B cell (primary cell): ENCODE data around the gene PNPLA6. TPM values are rescaled to one million over a fixed set of nuclear protein-coding genes. Genes with fewer than 3 reads are reported as not detected.

Source experiments
- ATAC-seq: fragments of 200-7000 bp; cut with Tn5 transposase; one replicate; pipeline ENCODE4 v1.10.0; 2021; ENCODE audit warnings: low read depth, mild to moderate bottlenecking, moderate number of reproducible peaks, moderate library complexity
- CTCF ChIA-PET: fragments of 350-600 bp; sonication (Branson Sonifier 250); formaldehyde crosslinking; loops from one replicate; lab custom pipeline; 2021; ENCODE audit warnings: antibody characterized with exemption, inconsistent platforms; lab: Charles Lee
- POLR2A ChIA-PET: fragments of 350-600 bp; sonication (Branson Sonifier 250); formaldehyde crosslinking; loops from one replicate; lab custom pipeline; 2021; ENCODE audit warnings: antibody characterized with exemption; lab: Charles Lee
- DNase-seq: peaks from one replicate; pipeline ENCODE4 v3.0.0; 2013
- H2AFZ ChIP-seq: 2 replicates; pipeline ENCODE4 v1.6.1; 2012; ENCODE audit warnings: mild to moderate bottlenecking, low read depth, low read length; ENCODE audit not compliant: insufficient read depth, poor library complexity, severe bottlenecking
- H3K27ac ChIP-seq, 2 donors: 1 replicate in 1 of 2; 2 replicates in 1 of 2; pipeline ENCODE4 v1.5.1; 2012 to 2013; ENCODE audit warnings: low read length in 2 of 2, mild to moderate bottlenecking in 2 of 2, moderate library complexity in 1 of 2
- H3K27me3 ChIP-seq, 4 experiments: fragments of 200-600 bp in 1 of 4; sonication (generic) in 1 of 4; replicated peaks in 1 of 4; 1 replicate in 2 of 4; 2 replicates in 2 of 4; pipeline versions ENCODE4 v1.6.1 to v1.7.0; 2013 to 2016; ENCODE audit warnings: low read length in 3 of 4, mild to moderate bottlenecking in 2 of 4, mixed read lengths in 1 of 4, moderate library complexity in 1 of 4; ENCODE audit not compliant: insufficient read depth in 4 of 4, control insufficient read depth in 3 of 4; ENCODE audit errors: control extremely low read depth in 1 of 4
- H3K36me3 ChIP-seq, 2 experiments: replicated peaks in 1 of 2; 1 replicate in 1 of 2; 2 replicates in 1 of 2; pipeline versions ENCODE4 v1.6.1 to v1.7.1; 2013; ENCODE audit warnings: low read length in 1 of 2; ENCODE audit not compliant: insufficient read depth in 2 of 2, control insufficient read depth in 1 of 2; ENCODE audit errors: control extremely low read depth in 1 of 2, extremely low read depth in 1 of 2
- H3K4me1 ChIP-seq, 2 donors: fragments of 200-600 bp in 1 of 2; sonication (generic) in 1 of 2; 1 replicate in 1 of 2; 2 replicates in 1 of 2; pipeline versions ENCODE4 v1.5.1 to v1.6.1; 2013 to 2017; ENCODE audit warnings: low read length in 2 of 2; ENCODE audit not compliant: control insufficient read depth in 2 of 2, insufficient read depth in 2 of 2
- H3K4me2 ChIP-seq: replicated peaks from 2 replicates; pipeline ENCODE3; 2012; ENCODE audit warnings: mild to moderate bottlenecking, low read depth, low read length; ENCODE audit not compliant: poor library complexity, severe bottlenecking
- H3K4me3 ChIP-seq, 5 experiments: fragments of 200-600 bp in 1 of 5; sonication (generic) in 1 of 5; 1 replicate in 3 of 5; 2 replicates in 2 of 5; pipeline versions ENCODE4 v1.5.1 to v1.7.0; 2011 to 2016; ENCODE audit warnings: low read length in 4 of 5, mild to moderate bottlenecking in 4 of 5, low read depth in 2 of 5, control low read depth in 1 of 5, moderate library complexity in 1 of 5; ENCODE audit not compliant: insufficient read depth in 1 of 5; ENCODE audit errors: control extremely low read depth in 1 of 5, extremely low read depth in 1 of 5
- H3K79me2 ChIP-seq: fragments of 200-600 bp; sonication (generic); one replicate; pipeline ENCODE4 v1.6.0; 2016; ENCODE audit warnings: low read length; ENCODE audit not compliant: control insufficient read depth, insufficient read depth
- H3K9ac ChIP-seq: fragments of 200-600 bp; sonication (generic); 2 replicates; pipeline ENCODE4 v1.6.1; 2017; ENCODE audit warnings: mild to moderate bottlenecking, low read length, moderate library complexity
- H3K9me3 ChIP-seq, 3 donors: one replicate each; pipeline versions ENCODE4 v1.6.1 to v1.7.1; 2013; ENCODE audit warnings: low read length in 2 of 3; ENCODE audit not compliant: control insufficient read depth in 2 of 3, insufficient read depth in 1 of 3; ENCODE audit errors: control extremely low read depth in 1 of 3
- H4K20me1 ChIP-seq: 2 replicates; pipeline ENCODE4 v1.6.0; 2012; ENCODE audit warnings: mild to moderate bottlenecking, low read length; ENCODE audit not compliant: insufficient read depth, control insufficient read depth, poor library complexity, severe bottlenecking
- H3K27ac Mint-ChIP-seq: one replicate; pipeline ENCODE4 v1.8.0; 2021; ENCODE audit warnings: mixed read lengths
- H3K27me3 Mint-ChIP-seq: one replicate; pipeline ENCODE4 v1.8.0; 2021; ENCODE audit warnings: mixed read lengths
- H3K4me1 Mint-ChIP-seq: one replicate; pipeline ENCODE4 v1.8.0; 2021; ENCODE audit warnings: mixed read lengths
- H3K4me3 Mint-ChIP-seq: one replicate; pipeline ENCODE4 v1.8.0; 2021; ENCODE audit warnings: mixed read lengths
- H3K9me3 Mint-ChIP-seq: one replicate; pipeline ENCODE4 v1.8.0; 2022; ENCODE audit warnings: mixed read lengths; ENCODE audit not compliant: insufficient read depth
- CTCF ChIP-seq: fragments of 200-600 bp; IDR thresholded peaks from one replicate; pipeline ENCODE4 v1.8.0; 2022; ENCODE audit warnings: antibody characterized with exemption, mild to moderate bottlenecking
- EZH2 ChIP-seq: IDR thresholded peaks from 2 replicates; pipeline ENCODE4 v1.6.1; 2012; ENCODE audit warnings: borderline replicate concordance, low read depth, mild to moderate bottlenecking, moderate library complexity, low read length; ENCODE audit not compliant: insufficient read depth, poor library complexity, severe bottlenecking
- WGBS: methylation state at CpG from one replicate; pipeline ENCODE4 v1.1.5; 2013; ENCODE audit warnings: missing lambda C conversion rate; ENCODE audit not compliant: insufficient coverage; 5-methylcytosine and 5-hydroxymethylcytosine counted together
- intact Hi-C: fragments of 100-400 bp; cut with micrococcal nuclease; formaldehyde crosslinking; loops from one replicate; pipeline ENCODE4 v1.10.0; 2022
- polyA plus RNA-seq: library from polyadenylated mRNA; depleted of rRNA; stranded (reverse); fragments of >200 nt; gene quantifications from 2 replicates; pipeline ENCODE4 v1.2.3, GENCODE V29; 2012
- total RNA-seq, 2 donors: library from RNA; stranded (reverse); fragments of 120-200 nt in 1 of 2; gene quantifications; 1 replicate in 1 of 2; 2 replicates in 1 of 2; pipeline versions ENCODE4 v1.2.3 to v1.2.4, GENCODE V29; 2013 to 2022

PNPLA6 gene
- total and polyA plus RNA-seq, 2 donors (not counting 1 experiment from before 2014, with no cell fraction given) = 102 to 149 TPM

GRCh38 chr19:7529610-7530490 is 5.7 kb upstream of the PNPLA6 start:
- no peak for DNase-seq
- Histone ChIP-seq H3K27ac (no peak overlapping the region), H3K9ac (no peak overlapping the region), H2AFZ (no peak overlapping the region), H3K4me3 (no peak overlapping the region), H3K79me2 (no peaks in the 10 kb centered on the region), H3K9me3 (no peaks in the 10 kb centered on the region), H3K36me3 (peaks cover 0 to 7% of the 10 kb centered on the region in 2 experiments), H3K27me3 (no peaks in the 10 kb centered on the region), H3K4me1 (peaks cover 0 to 20% of the 10 kb centered on the region in 2 donors), H4K20me1 (no peaks in the 10 kb centered on the region), H3K4me2 (no peak overlapping the region)
- ChIA-PET CTCF (no interaction called here), POLR2A (no interaction called here)
- Mint-ChIP-seq H3K4me1 (peaks cover 5% of the 10 kb centered on the region), H3K27ac (no peak overlapping the region), H3K4me3 (no peak overlapping the region), H3K9me3 (no peaks in the 10 kb centered on the region), H3K27me3 (no peaks in the 10 kb centered on the region)
- 96% methylated on average over 30 of the region's 33 CpGs for WGBS
- no peak for ATAC-seq
- TF ChIP-seq EZH2 (no peak), CTCF (no peak)
- intact Hi-C loops = no loop called here

- ChIA-PET CTCF (interaction anchor here (1.8 kb wide), 1 partner anchor 11 kb away, joined by 5 read pairs; the partner anchor contains the start of gene MCOLN1), POLR2A (interaction anchor here (1.2 kb wide), 1 partner anchor 11 kb away, joined by 10 read pairs; the partner anchor contains the start of gene MCOLN1)
- peak overlapping the region; percentile 97 for H3K4me3 Mint-ChIP-seq
- H4K20me1 ChIP-seq = no peaks in the 10 kb centered on the region
- H3K9me3 Mint-ChIP-seq = no peaks in the 10 kb centered on the region
- peaks cover 10 to 34% of the 10 kb centered on the region in 2 donors for H3K4me1 ChIP-seq
- peak overlapping the region; percentile 96 for H3K9ac ChIP-seq
- H3K79me2 ChIP-seq = peaks cover 10% of the 10 kb centered on the region
- peaks cover 0 to 15% of the 10 kb centered on the region in 2 experiments for H3K36me3 ChIP-seq
- TF ChIP-seq CTCF (no peak), EZH2 (no peak)
- H3K27ac Mint-ChIP-seq = peak overlapping the region; percentile 96
- H3K27me3 Mint-ChIP-seq = no peaks in the 10 kb centered on the region
- H3K4me1 Mint-ChIP-seq = peaks cover 21% of the 10 kb centered on the region
- ATAC-seq = no peak
- H3K9me3 ChIP-seq = no peaks in the 10 kb centered on the region
- peak overlapping the region; percentile 99 for H3K4me2 ChIP-seq
- intact Hi-C loops = no loop called here
- peak overlapping the region in 1 of 2 donors; percentile 16 for H3K27ac ChIP-seq
- no peaks in the 10 kb centered on the region for H3K27me3 ChIP-seq
- 56% methylated on average over 28 of the region's 30 CpGs for WGBS
- no peak for DNase-seq
- H3K4me3 ChIP-seq = peak overlapping the region in 4 of 5 experiments; percentile 91 to 96 (median 91)
- peak overlapping the region; percentile 85 for H2AFZ ChIP-seq
Measured at GRCh38 chr19:7533281-7533885, 2.1 kb upstream of the PNPLA6 start.
